Heart left ventricle (tissue), 16 donors: ENCODE results near the gene NEK2. TPM values are rescaled to one million over a fixed set of nuclear protein-coding genes. Genes with fewer than 3 reads are reported as not detected.
"Not testable (repeated sequence)": the region's sequence is repeated elsewhere in the genome, so short reads cannot be mapped to it uniquely, and the experiment has no call there.

Source experiments
- ATAC-seq, 4 donors: fragments of 200-7000 bp; cut with Tn5 transposase; one replicate each; pipeline ENCODE4 v1.9.1; 2020 to 2022; ENCODE audit warnings: moderate library complexity in 4 of 4, mild to moderate bottlenecking in 3 of 4, moderate number of reproducible peaks in 1 of 4
- DNase-seq, 5 donors: peaks; one replicate each; pipeline ENCODE4 v3.0.0-alpha.2; 2020
- H3K27ac ChIP-seq, 12 donors: fragments of 200-600 bp; sonication (generic) in 4 of 12; one replicate each; pipeline versions ENCODE4 v1.5.0 to v1.8.0; 2016 to 2022; ENCODE audit warnings: mild to moderate bottlenecking in 2 of 12
- H3K27me3 ChIP-seq, 9 donors: fragments of 200-600 bp; sonication (generic) in 2 of 9; one replicate each; pipeline versions ENCODE4 v1.5.1 to v1.8.0; 2016 to 2022; ENCODE audit warnings: mild to moderate bottlenecking in 3 of 9
- H3K36me3 ChIP-seq, 9 donors: fragments of 200-600 bp; sonication (generic) in 2 of 9; one replicate each; pipeline versions ENCODE4 v1.5.0 to v1.8.0; 2018 to 2022; ENCODE audit warnings: mild to moderate bottlenecking in 2 of 9
- H3K4me1 ChIP-seq, 12 donors: fragments of 200-600 bp; sonication (generic) in 4 of 12; one replicate each; pipeline versions ENCODE4 v1.5.0 to v1.8.0; 2016 to 2022; ENCODE audit warnings: mild to moderate bottlenecking in 3 of 12
- H3K4me3 ChIP-seq, 12 donors: fragments of 200-600 bp; sonication (generic) in 4 of 12; one replicate each; pipeline versions ENCODE4 v1.5.0 to v1.8.0; 2017 to 2022; ENCODE audit warnings: mild to moderate bottlenecking in 9 of 12, moderate library complexity in 4 of 12
- H3K9me3 ChIP-seq, 12 donors: fragments of 200-600 bp; sonication (generic) in 4 of 12; one replicate each; pipeline versions ENCODE4 v1.5.0 to v1.8.0; 2016 to 2022; ENCODE audit warnings: mild to moderate bottlenecking in 1 of 12
- POLR2A ChIP-seq, 2 donors: fragments of 450-650 bp; IDR thresholded peaks; one replicate each; pipeline ENCODE4 v1.6.1; 2017; ENCODE audit warnings: antibody characterized with exemption in 2 of 2, mild to moderate bottlenecking in 2 of 2, moderate library complexity in 2 of 2
- WGBS, 4 donors: extraction: QIAGEN DNeasy Blood & Tissue Kit in 2 of 4; methylation state at CpG; one replicate each; pipeline versions ENCODE4 v1.1.5 to v1.1.7; 2013 to 2018; 5-methylcytosine and 5-hydroxymethylcytosine counted together
- intact Hi-C, 10 donors: fragments of 100-400 bp; cut with DNase I; formaldehyde crosslinking; loops; one replicate each; pipeline versions ENCODE4 v1.11.1 to v1.14.2; 2022
- polyA plus RNA-seq, 2 donors: library from polyadenylated mRNA; stranded (reverse); fragments of 200-250 nt; gene quantifications; one replicate each; pipeline ENCODE4 v1.2.3, GENCODE V29; 2013
- total RNA-seq, 9 donors: library from RNA; depleted of rRNA in 2 of 9; stranded (reverse); fragments of >200 nt in 2 of 9; fragmentation: NEBNext Ultra II Directional in 3 of 9; extraction: Animal tissue kit (Norgen Biotek cat#: 25700) in 3 of 9; gene quantifications; one replicate each; pipeline versions ENCODE4 v1.1.0 to v1.2.4, GENCODE V29; 2016 to 2023
- TF ChIP-seq, protein P1 (sequence below), 12 donors: fragments of 200-600 bp; sonication (generic) in 4 of 12; IDR thresholded peaks; one replicate each; pipeline versions ENCODE4 v1.5.0 to v1.8.0; 2018 to 2022; ENCODE audit warnings: antibody characterized with exemption in 12 of 12, mild to moderate bottlenecking in 5 of 12
- donor health status: ischemic (EF 13 %, LVEDD 7.1; RV severe dilation, severe dysfunction).
- donor health status: healthy with polysubstance abuse.
- donor health status: DM: no; HTN: yes; CAD: no.
- donor health status: DM: no; HTN: no; CAD: no.
- donor health status: ischemic (EF 25% LVEDD 6.9; RV normal size, moderate dysfunction).
- donor health status: ischemic (EF 25% LVEDD 5.7; RV mildly dilated, moderate dysfunction).
- donor health status: healthy.
- donor health status: DM: yes; HTN: yes; CAD: no.
- donor health status: ischemic (EF 35%, LVEDD 5.7; RV mildly dilated, moderate dysfunction).
- donor health status: nonischemic (EF 11% LVEDD 7.7; RV severe dilation, severe dysfunction).
- donor health status: DM: yes; HTN: yes; CAD: no.
- donor health status: PGD.
- donor health status: ischemic (EF 29% LVEDD 5.4; RV normal size, mild dysfunction).
- donor health status: nonischemic (EF 23%, LVEDD 6.1; RV moderate dilation, normal function).

Gene NEK2
- total and polyA plus RNA-seq, 11 donors = 0.10 to 2.5 (median 0.31) TPM; not detected in 5

- no peak overlapping the region for H3K4me3 ChIP-seq
- WGBS, 4 donors = 72 to 86% (median 75%) methylated on average over 5 of the region's 5 CpGs
- intact Hi-C loops = no loop called here
- H3K27ac ChIP-seq = no peak overlapping the region
- H3K36me3 ChIP-seq = no peaks in the 10 kb centered on the region
- ATAC-seq (no peak), DNase-seq (no peak)
- TF ChIP-seq, protein P1, sequence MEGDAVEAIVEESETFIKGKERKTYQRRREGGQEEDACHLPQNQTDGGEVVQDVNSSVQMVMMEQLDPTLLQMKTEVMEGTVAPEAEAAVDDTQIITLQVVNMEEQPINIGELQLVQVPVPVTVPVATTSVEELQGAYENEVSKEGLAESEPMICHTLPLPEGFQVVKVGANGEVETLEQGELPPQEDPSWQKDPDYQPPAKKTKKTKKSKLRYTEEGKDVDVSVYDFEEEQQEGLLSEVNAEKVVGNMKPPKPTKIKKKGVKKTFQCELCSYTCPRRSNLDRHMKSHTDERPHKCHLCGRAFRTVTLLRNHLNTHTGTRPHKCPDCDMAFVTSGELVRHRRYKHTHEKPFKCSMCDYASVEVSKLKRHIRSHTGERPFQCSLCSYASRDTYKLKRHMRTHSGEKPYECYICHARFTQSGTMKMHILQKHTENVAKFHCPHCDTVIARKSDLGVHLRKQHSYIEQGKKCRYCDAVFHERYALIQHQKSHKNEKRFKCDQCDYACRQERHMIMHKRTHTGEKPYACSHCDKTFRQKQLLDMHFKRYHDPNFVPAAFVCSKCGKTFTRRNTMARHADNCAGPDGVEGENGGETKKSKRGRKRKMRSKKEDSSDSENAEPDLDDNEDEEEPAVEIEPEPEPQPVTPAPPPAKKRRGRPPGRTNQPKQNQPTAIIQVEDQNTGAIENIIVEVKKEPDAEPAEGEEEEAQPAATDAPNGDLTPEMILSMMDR (IDR thresholded peaks at IDR 0.05) = no peak
- no peak for TF ChIP-seq POLR2A (IDR thresholded peaks at IDR 0.05)
- no peaks in the 10 kb centered on the region for H3K27me3 ChIP-seq
- peaks cover 0 to 9% (median 2%) of the 10 kb centered on the region in 12 donors for H3K4me1 ChIP-seq
- H3K9me3 ChIP-seq = no peaks in the 10 kb centered on the region
These were observed 37.2 kb downstream of the NEK2 start for GRCh38 chr1:211638246-211638645.

DNA sequence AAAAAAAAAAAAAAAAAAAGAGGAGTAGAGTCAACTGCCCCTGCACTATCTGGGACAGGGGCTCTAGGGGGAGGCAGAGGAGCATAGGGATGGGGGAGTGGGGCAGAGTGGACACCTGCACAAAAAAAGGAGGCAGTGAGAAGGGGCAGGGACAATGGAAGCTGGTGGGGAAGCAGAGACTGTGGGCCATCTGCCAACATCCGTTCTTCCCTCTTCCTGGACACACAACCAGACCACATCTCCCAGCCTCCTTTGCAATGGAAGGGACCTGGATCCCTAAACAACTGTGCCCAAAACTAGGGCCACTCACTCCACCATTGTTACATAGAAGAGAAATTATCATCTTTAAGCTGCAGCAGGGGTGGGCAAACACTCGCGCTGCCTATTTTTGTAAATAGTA, 38.4 kb downstream of the NEK2 start:
- intact Hi-C loops = no loop called here
- 68 to 76% (median 71%) methylated on average over 3 of the region's 3 CpGs for WGBS, 4 donors
- no peak overlapping the region for H3K27ac ChIP-seq
- no peaks in the 10 kb centered on the region for H3K9me3 ChIP-seq
- TF ChIP-seq, protein P1 (IDR thresholded peaks at IDR 0.05) = no peak
- no peak for TF ChIP-seq POLR2A (IDR thresholded peaks at IDR 0.05)
- H3K36me3 ChIP-seq = no peaks in the 10 kb centered on the region
- peaks cover 0 to 20% (median 11%) of the 10 kb centered on the region in 12 donors for H3K4me1 ChIP-seq
- ATAC-seq (no peak), DNase-seq (no peak)
- no peaks in the 10 kb centered on the region for H3K27me3 ChIP-seq
- no peak overlapping the region for H3K4me3 ChIP-seq

- H3K36me3 ChIP-seq, H3K27ac ChIP-seq, intact Hi-C loops, H3K9me3 ChIP-seq, H3K27me3 ChIP-seq, DNase-seq, H3K4me3 ChIP-seq: not testable (repeated sequence)
- peaks cover 0 to 24% (median 11%) of the 10 kb centered on the region in 12 donors for H3K4me1 ChIP-seq
- ATAC-seq = peak in 1 of 4 donors; percentile 30
- WGBS, 4 donors = 70 to 91% (median 82%) methylated on average over 8 to 9 of the region's 9 CpGs
These were observed 38.8 kb downstream of the NEK2 start for GRCh38 chr1:211636575-211637029.

GRCh38 chr1:211635597-211636205, 39.7 kb downstream of the NEK2 start:
- no peak overlapping the region for H3K27ac ChIP-seq
- no peaks in the 10 kb centered on the region for H3K9me3 ChIP-seq
- WGBS, 4 donors = 85 to 89% (median 86%) methylated on average over 9 of the region's 9 CpGs
- TF ChIP-seq POLR2A (IDR thresholded peaks at IDR 0.05) = no peak
- TF ChIP-seq, protein P1 (IDR thresholded peaks at IDR 0.05) = no peak
- ATAC-seq (no peak), DNase-seq (no peak)
- H3K36me3 ChIP-seq = no peaks in the 10 kb centered on the region
- no peak overlapping the region for H3K4me3 ChIP-seq
- intact Hi-C loops = no loop called here
- peaks cover 0 to 30% (median 15%) of the 10 kb centered on the region in 12 donors for H3K4me1 ChIP-seq
- H3K27me3 ChIP-seq = no peaks in the 10 kb centered on the region

DNA sequence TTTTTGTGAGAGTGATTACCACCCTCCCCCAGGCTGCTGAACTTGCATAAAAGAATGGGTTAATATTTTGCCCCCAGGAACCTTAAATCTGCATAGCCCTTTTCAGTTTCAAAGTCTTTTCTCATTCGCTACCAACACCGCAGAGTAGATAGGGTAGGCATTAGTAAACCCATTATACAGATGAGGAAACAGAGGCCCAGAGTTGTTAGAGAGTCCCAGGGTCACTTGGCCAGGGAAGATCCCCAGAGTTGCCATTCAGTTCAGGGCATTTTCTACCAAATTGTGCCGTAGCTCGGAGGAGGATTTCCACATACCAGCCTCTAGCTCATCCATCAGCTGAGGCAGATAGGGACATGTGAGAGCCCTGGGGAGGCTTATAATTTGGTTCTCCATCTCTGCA, 40.5 kb downstream of the NEK2 start:
- Histone ChIP-seq H3K9me3 (no peaks in the 10 kb centered on the region), H3K4me3 (no peak overlapping the region), H3K27ac (no peak overlapping the region), H3K4me1 (peaks cover 0 to 37% (median 17%) of the 10 kb centered on the region in 12 donors), H3K27me3 (no peaks in the 10 kb centered on the region), H3K36me3 (no peaks in the 10 kb centered on the region)
- intact Hi-C loops = loop anchor here in 4 of 10 donors (5.0 kb wide), 1 partner anchor 58 kb away; the partner anchor contains the start of gene SLC30A1 (in 4 of the 4)
- DNase-seq (no peak), ATAC-seq (no peak)
- 94 to 98% (median 97%) methylated on average over 4 of the region's 4 CpGs for WGBS, 4 donors
- TF ChIP-seq, protein P1 (IDR thresholded peaks at IDR 0.05) = no peak
- TF ChIP-seq POLR2A (IDR thresholded peaks at IDR 0.05) = no peak
